GM10266 (cell line): Measurements from ENCODE around the gene CARMIL3.

Experiments used
- DNase-seq: peaks from one replicate; pipeline ENCODE4 v3.0.0; 2012; ENCODE audit errors: extremely low spot score
- TF ChIP-seq, protein P1 (sequence below): IDR thresholded peaks from 2 replicates; pipeline ENCODE4 v1.5.1; 2012; ENCODE audit warnings: mild to moderate bottlenecking, low read depth; ENCODE audit not compliant: control insufficient read depth, insufficient read depth; ENCODE audit errors: missing control alignments

The CARMIL3 gene

DNA sequence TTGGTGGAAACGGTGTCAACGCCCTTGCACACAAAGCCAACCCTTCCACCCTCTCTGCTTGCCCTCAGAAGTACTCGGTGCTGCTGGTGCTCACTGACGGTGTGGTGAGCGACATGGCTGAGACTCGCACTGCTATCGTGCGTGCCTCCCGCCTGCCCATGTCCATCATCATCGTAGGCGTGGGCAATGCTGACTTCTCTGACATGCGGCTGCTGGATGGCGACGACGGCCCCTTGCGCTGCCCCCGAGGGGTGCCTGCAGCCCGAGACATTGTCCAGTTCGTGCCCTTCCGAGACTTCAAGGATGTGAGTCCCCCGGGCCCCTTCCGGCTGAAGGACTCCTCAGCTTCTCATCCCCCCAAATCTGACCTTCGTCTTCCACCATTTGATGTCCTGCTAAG is 25.3 kb downstream of the CARMIL3 start:
- TF ChIP-seq, protein P1, sequence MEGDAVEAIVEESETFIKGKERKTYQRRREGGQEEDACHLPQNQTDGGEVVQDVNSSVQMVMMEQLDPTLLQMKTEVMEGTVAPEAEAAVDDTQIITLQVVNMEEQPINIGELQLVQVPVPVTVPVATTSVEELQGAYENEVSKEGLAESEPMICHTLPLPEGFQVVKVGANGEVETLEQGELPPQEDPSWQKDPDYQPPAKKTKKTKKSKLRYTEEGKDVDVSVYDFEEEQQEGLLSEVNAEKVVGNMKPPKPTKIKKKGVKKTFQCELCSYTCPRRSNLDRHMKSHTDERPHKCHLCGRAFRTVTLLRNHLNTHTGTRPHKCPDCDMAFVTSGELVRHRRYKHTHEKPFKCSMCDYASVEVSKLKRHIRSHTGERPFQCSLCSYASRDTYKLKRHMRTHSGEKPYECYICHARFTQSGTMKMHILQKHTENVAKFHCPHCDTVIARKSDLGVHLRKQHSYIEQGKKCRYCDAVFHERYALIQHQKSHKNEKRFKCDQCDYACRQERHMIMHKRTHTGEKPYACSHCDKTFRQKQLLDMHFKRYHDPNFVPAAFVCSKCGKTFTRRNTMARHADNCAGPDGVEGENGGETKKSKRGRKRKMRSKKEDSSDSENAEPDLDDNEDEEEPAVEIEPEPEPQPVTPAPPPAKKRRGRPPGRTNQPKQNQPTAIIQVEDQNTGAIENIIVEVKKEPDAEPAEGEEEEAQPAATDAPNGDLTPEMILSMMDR, result no peak
- no peak for DNase-seq

DNA sequence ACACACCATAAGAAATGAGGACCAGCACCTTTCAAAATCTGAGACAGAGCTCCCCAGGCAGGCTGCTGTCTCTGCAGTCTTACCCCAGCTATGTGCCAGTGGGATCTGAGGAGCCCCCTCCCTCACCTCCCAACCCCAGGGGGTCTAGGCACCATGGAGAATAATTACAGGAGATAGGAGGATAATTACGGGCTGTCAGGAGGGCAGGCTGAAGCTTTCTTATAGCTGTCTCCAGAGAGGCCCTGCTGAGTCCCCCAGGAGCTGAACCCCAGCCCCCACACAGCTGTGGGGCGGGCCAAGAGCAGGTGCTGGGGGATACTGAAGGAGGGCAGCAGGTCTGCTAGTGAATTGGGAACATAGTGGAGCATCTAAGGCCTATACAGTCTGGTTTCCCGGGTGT is 26.3 kb downstream of the CARMIL3 start:
- TF ChIP-seq, protein P1, result no peak
- no peak for DNase-seq

DNA sequence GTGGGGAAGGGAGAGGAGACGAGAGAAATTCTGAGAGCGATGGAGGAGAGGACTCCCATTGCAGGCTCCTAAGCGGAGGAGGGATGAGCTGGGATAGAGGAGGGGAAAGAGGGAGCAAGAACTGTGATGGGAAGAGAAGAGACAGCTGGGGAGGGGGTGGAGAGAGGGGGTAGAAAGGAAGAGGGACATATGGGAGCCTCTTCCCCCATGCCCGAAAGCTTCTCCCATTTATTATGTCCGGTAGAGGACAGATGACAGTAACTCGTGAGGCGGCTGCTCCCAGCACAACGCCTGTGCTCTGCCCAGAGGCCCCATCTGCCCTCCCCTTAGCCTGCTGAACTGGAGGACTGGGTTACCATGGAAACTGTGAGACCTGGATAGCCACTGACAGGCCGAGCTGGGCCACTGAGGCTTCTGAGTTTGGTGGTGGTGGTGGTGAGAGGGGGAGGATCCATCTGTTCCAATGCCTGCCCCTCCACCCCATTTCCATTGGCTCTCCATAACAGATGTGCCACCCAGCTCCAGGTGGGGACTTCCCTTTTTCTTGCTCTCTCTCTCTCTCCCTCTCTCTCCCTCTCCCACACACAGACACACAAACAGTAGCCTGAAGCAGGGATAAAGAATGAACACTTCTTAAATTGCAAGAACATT is 27.8 kb downstream of the CARMIL3 start:
- DNase-seq, result no peak
- TF ChIP-seq, protein P1, result no peak

DNA sequence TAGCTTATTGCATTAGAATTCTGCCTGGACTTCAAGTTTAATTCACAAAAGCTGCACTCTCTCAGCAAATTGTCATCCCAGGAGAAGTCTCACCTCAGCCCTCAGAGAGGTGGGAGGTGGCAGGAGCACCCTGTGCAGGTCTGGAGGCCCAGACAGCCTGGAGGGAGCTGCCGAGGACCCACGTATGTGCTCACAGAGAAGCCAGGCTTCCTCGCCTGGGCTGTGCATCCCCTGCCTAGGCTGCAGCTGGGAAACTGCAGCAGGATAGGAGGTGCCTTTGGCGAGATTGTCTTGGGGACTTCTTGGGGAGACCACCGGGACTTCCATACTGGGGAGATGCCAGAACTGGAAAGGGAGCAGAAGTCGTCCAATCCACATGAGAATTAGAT is 28.3 kb downstream of the CARMIL3 start:
- TF ChIP-seq, protein P1, result no peak
- no peak for DNase-seq

DNA sequence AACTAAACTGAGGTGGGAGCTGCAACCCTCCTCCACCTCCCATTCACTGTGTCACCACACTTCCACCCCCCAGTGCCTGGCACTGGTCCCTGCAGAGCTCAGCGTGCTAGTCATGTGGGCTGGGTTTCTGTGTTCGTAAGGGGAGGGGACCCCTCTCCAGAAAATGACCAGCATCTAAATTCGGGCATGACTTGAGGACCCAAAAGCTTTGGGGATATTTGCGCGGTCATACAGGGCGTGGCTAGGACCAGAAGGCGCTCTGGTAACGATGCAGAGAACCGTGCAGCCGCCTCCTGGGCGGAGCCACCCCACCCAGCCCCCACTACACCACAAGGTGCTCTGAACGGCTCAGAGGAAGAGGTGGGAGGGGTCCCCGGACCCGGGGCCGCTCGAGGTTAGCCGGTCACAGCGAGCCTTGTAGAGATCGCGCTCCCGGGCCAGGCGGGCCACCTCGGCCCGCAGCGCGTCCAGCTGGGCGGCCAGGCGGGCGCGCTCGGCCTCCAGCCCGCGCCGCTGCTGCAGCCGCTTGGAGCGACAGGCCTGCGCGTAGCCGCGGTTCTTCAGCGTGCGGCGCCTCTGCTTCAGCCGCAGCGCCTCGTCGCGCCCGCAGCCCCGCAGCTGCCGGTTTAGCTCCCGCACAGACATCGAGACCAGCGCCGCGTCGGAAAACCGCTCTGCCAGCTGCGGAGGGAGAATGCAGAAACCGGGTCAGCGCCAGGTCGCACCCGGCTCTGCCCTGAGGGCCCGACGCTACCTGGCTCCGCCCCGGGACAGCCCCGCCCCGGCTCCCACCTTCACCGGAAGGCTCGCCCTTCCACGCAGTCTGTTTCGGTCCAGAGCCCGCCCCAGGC is 29.3 kb downstream of the CARMIL3 start:
- DNase-seq, result peak; percentile 89
- TF ChIP-seq, protein P1, result no peak

DNA sequence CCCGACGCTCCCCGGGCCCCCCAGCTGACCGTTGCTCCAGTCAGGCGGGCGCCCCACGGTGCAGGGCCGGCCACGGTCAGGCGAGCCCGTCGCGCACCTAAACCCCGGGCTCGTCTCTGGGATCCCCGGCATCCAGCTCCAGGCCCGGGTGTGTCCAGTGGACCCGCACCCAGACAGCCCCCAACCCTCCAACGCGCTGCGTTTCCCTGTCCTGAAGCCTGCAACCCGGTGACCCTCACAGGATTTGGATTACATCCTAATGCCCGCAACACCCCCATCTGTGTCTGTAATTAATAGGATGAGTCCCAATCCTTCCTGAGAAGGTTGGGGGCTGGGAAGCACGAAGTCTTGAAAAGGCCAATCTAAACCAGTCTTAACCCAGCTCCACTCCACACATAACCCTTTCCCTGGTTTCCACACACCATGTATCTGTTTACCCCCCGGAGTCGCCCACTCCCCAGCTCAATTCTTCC is 30.0 kb downstream of the CARMIL3 start:
- no peak for DNase-seq
- TF ChIP-seq, protein P1, result no peak
